ENCODE results near the gene RPS6KA2. TPM values are rescaled to one million over a fixed set of nuclear protein-coding genes. Genes with fewer than 3 reads are reported as not detected.
"Not testable (repeated sequence)": the region's sequence is repeated elsewhere in the genome, so short reads cannot be mapped to it uniquely, and the experiment has no call there.

Gene RPS6KA2
- total RNA-seq, 1 donor from 2014 or later: 2.4 TPM

- intact Hi-C loops (cut with micrococcal nuclease): loop anchor here (10.0 kb wide), 2 partner anchors 568 to 968 kb away; partner anchors contain the start of gene RNASET2
Measured at GRCh38 chr6:166387098-166387497, 240.0 kb downstream of the RPS6KA2 start.

DNA sequence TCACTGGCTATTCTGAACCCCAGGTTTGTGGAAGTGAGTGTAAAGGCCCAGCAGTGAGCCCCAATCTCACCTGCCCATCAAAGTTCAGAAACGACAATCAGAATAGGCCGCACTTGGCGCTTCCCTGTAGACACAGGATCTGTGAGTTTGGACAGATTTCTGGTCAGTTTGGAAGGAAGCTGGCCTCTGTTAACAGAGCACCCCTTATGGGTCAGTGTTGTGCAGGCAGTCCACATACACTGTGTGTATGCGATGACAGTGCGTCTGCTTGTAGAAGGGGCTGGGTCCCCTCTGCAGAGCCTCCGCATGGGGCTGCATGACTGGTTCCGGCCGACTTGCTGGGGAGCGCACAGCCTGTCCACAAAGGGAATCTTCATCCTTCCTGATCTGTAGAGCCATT lies 240.9 kb downstream of the RPS6KA2 start:
- intact Hi-C loops (cut with micrococcal nuclease): loop anchor here (10.0 kb wide), 2 partner anchors 569 to 969 kb away; partner anchors contain the start of gene RNASET2

- intact Hi-C loops (cut with micrococcal nuclease): loop anchor here (1.0 to 10.0 kb wide), 9 partner anchors 33 to 971 kb away; partner anchors contain the start of genes CEP43, RNASET2, RPS6KA2 and SFT2D1
Measured at GRCh38 chr6:166383802-166384363, 243.2 kb downstream of the RPS6KA2 start.

DNA sequence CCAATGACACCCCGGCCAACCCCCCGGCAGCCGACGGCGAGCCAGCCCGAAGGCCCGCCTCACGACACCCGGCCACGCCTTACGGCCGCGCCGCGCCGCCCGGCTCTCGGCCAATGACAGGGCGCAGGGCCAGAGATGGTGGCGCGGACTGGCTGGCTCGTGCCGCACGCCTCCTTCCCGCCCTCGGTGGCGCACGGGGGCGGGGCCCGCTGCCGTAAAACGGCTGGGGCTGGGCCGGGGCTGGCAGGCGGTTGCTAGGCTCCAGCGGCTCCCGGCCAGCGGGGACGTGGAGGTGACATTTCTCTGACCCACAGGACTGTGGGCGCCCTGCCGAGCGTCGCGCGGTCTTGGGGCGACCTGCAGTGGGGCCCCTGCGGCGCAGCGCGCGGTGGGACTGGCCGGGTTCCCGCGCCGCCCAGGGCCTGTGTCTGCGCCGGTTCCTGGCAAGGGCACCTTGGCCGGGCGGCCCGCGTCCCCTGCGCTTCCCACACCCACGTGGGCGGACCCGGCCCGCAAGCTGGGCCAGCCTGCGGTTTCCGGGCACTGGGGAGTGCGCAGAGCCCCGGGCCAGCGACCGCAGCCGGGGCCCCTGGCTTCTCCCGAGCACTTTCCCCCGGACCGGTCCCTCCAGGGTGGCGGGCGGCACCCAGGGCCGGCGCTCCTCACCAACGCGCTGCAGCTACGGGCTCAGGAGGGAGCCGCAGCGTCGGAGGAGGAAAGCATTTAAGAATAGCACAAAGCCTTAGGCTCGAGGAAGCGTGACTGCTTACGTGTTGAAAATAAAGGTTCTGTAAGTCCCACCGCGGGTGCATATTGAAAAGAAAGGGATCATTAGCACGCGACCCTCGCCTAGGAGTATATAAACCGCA lies 243.9 kb downstream of the RPS6KA2 start, which contains the start of gene MPC1:
Gene MPC1, minus strand, starts transcription at position 8 of the 869 bp plus-strand sequence. CDS start 64 bp downstream, outside the sequence.
- intact Hi-C loops (cut with micrococcal nuclease): loop anchor here (1.0 to 10.0 kb wide), 9 partner anchors 34 to 972 kb away; partner anchors contain the start of genes CEP43, RNASET2, RPS6KA2 and SFT2D1

- intact Hi-C loops (cut with micrococcal nuclease): loop anchor here (2.0 to 10.0 kb wide), 4 partner anchors 145 to 972 kb away; partner anchors contain the start of genes CEP43 and RNASET2
Measured at GRCh38 chr6:166382500-166382932, 244.5 kb downstream of the RPS6KA2 start.

GRCh38 chr6:166381733-166382499 lies 245.1 kb downstream of the RPS6KA2 start:
- intact Hi-C loops (cut with micrococcal nuclease): loop anchor here (2.0 to 10.0 kb wide), 4 partner anchors 145 to 973 kb away; partner anchors contain the start of genes CEP43 and RNASET2

- intact Hi-C loops (cut with micrococcal nuclease): loop anchor here (5.0 to 10.0 kb wide), 3 partner anchors 144 to 973 kb away; partner anchors contain the start of gene RNASET2
Measured at GRCh38 chr6:166381381-166381732, 245.7 kb downstream of the RPS6KA2 start.

GRCh38 chr6:166379800-166380199 lies 247.3 kb downstream of the RPS6KA2 start:
- intact Hi-C loops (cut with micrococcal nuclease): loop anchor here (5.0 to 10.0 kb wide), 3 partner anchors 142 to 975 kb away; partner anchors contain the start of gene RNASET2

DNA sequence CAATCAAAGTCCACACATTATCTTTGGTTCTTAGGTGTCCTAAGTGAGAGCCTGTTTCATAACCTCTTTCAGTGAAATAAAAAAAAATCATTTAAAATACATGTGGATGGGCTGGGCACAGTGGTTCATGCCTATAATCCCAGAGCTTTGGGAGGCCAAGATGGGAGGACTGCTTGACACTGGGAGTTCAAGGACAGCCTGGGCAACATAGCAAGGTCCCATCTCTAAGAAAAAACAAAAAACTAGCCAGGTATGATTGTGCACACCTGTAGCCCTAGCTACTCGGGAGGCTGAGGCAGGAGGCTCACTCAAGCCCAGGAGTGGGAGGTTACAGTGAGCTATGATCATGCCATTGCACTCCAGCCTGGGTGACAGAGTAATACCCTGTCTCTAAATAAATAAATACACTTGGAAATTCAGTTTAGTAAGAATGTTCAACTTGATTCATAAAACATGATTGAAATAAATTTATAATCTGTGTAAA lies 247.9 kb downstream of the RPS6KA2 start:
- intact Hi-C loops (cut with micrococcal nuclease): no loop called here

DNA sequence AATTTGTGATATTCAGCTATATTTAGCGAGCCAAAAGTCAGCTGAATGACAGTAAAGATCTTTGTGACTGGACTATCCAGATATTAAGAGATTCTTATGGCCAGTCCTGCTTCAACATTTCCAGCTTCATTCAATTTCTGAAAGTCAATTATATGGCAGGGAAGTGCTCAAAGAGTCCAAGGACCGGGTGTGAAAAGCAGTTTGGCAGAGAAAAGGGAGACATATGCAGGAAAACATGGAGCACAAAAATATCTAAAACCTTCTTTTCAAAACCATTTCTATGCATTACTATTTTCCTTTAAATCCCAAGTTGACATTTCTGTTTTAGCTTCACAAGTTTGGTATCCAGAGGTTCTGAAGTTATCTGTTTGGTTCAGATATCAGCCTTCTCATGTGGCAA lies 249.3 kb downstream of the RPS6KA2 start:
- intact Hi-C loops (cut with micrococcal nuclease): no loop called here

DNA sequence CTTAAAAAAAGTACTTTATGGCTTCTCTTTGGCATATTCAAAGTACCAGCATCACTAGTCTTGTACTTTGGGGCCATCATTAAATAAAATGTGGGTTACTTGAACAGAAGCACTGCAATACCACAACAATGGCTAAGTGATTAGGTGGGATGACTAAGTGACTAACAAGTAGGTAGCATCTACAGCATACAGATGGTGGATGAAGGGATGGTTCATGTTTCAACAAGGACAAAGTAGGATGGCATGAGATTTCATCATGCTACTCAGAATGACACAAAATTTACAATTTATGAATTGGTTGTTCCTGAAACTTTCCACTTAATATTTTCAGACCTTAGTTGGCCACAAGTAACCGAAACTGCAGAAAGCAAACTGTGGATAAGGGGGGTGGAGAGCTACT lies 252.0 kb downstream of the RPS6KA2 start:
- intact Hi-C loops (cut with micrococcal nuclease): no loop called here

DNA sequence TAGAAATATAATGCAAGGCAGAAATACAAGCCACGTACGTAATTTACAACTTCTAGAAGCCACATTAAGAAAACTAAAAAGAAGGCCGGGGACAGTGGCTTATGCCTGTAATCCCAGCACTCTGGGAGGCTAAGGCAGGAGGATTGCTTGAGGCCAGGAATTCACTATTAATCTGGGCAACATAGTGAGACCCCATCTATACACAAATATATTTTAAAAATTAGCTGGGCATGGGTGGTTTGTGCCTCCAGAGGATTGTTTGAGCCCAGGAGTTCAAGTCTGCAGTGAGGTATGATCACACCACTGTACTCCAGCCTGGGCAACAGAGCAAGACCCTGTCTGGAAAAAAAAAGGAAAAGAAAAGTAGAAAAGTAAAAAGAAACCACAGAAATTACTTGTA lies 256.6 kb downstream of the RPS6KA2 start:
- intact Hi-C loops (cut with micrococcal nuclease): no loop called here

- intact Hi-C loops (cut with micrococcal nuclease): no loop called here
Measured at GRCh38 chr6:166369782-166370181, 257.3 kb downstream of the RPS6KA2 start.

GRCh38 chr6:166366921-166367320 lies 260.1 kb downstream of the RPS6KA2 start:
- intact Hi-C loops (cut with micrococcal nuclease): no loop called here

GRCh38 chr6:166365806-166366205 lies 261.2 kb downstream of the RPS6KA2 start:
- intact Hi-C loops (cut with micrococcal nuclease): no loop called here

DNA sequence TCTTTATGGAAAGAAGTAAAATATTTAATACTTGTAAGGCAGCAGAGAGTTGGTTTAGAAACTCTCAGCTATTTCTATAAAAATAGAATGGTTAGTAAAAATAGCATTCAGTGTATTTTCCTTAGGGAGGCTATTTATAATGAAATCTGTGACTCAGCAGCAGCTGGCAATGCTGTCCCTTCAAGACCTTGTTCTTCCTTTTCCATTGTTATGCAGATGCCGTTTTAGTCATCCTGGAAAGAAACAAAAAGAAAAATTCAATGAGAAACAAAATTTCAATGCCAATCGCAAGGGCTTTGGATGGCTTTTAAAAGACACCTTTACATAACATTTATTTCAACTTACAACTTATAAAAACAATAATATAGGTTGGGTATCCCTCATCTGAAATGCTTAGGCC lies 261.8 kb downstream of the RPS6KA2 start:
- intact Hi-C loops (cut with micrococcal nuclease): no loop called here

DNA sequence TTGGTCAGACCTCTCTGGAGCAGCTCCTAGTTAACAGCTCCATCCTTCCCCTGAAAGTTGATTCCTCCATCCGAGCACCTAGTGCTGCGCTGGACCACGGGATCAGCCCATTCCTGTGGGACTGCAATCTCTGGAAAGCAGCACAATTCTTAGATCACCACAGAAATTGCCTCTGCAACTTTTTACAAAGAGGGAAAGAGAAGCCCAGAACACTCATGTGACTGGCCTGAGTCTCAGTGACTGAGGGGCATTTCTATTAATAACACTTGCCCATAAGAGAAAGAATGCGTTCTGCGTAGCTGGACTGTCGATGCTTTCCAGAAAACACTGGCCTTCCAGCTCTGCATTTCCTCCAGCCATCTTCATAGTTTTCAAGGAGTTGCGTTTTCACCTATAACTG lies 262.6 kb downstream of the RPS6KA2 start:
- intact Hi-C loops (cut with micrococcal nuclease): no loop called here

DNA sequence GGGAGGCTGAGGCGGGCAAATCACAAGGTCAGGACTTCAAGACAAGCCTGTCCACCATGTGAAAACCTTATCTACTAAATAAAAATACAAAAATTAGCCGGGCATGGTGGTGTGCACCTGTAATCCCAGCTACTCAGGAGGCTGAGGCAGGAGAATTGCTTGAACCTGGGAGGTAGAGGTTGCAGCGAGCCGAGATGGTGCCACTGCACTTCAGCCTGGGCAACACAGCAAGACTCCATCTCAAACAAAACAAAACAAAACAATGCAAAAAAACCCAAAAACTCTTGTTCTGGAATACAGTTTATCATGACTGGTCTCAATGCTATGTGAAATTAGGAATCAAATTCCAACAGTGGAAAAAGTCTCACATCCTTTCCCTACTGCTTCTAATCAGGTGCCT lies 264.6 kb downstream of the RPS6KA2 start:
- intact Hi-C loops (cut with micrococcal nuclease): not testable (repeated sequence)

- intact Hi-C loops (cut with micrococcal nuclease): no loop called here
Measured at GRCh38 chr6:166361077-166361429, 266.0 kb downstream of the RPS6KA2 start.

DNA sequence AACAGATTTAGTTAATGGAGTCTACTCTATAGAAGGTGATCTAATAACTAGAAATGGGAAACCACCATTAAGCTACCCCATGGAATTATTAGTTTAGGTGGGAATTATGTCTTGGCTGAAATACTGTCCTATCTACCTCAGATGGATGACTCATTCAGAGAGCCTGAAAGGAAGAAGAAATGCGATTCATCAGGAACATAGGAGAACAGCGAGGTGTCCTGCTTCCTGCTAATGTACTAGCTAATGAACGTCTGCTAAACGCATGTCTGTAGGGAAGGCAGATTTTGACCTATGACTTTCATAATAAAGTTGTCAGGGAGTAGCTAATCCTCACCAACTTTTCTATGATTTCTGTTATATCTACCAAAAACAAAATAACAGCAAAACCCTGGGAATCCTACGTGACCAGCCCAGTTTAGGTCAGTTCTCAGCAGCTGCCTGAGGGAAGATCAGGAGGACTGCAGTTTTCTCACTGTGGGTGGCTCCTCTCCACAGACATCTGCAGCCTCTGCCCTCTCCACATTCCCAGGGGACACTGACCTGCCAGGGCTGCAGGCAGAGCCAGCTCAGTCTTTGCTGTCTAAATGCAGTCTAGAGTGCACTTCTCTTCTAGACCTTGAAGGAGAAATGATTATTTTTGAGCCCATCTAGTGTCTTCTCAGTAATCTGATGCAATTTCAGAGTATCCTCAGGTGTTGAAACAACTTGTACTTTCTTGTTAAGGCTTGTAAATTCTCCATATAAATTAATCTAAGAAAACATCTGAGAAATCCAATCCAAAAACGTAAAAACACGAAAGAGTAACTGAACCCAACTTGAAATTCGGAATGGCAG lies 266.6 kb downstream of the RPS6KA2 start:
- intact Hi-C loops (cut with micrococcal nuclease): no loop called here

Measured in T-helper 2 cell treated with Interferon-gamma antibody and Interleukin-4, amounts not matched to agents 100 ng/mL and 5 ng/mL, for 36 hours (primary cell).